AG09319 (cell line): Measurements from ENCODE around the gene DUSP8.

ENCODE experiments used
- DNase-seq: peaks from one replicate; pipeline ENCODE4 v3.0.0-alpha.2; 2010; ENCODE audit warnings: low read depth; ENCODE audit errors: extremely low read depth
- CTCF ChIP-seq: IDR thresholded peaks from 2 replicates; pipeline ENCODE4 v1.5.1; 2011; ENCODE audit warnings: low read depth, mild to moderate bottlenecking, inconsistent platforms, low read length, moderate library complexity

DUSP8 gene

GRCh38 chr11:1529286-1529685 lies 42.8 kb downstream of the DUSP8 start:
- DNase-seq = no peak
- TF ChIP-seq CTCF = no peak

DNA sequence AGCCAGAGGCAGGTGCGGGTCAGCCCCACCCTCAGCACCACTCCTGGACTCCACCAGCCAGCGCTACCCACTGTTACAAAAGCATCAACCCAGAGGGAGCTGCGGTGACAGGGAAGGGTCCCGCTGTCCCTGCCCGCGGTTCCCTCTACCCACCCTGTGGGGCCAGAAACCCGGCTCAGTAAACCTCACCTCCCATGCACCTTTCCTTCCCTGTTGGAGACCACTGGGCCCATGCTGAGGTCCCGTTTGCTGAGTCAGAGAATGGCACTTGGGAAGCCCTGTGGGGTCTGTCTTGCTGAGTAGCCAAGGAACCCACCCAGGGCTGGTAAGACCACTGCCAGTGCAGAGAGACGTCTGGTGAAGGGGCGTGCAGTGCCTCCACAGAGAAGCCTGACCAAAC lies 43.4 kb downstream of the DUSP8 start:
- DNase-seq = no peak
- no peak for TF ChIP-seq CTCF

DNA sequence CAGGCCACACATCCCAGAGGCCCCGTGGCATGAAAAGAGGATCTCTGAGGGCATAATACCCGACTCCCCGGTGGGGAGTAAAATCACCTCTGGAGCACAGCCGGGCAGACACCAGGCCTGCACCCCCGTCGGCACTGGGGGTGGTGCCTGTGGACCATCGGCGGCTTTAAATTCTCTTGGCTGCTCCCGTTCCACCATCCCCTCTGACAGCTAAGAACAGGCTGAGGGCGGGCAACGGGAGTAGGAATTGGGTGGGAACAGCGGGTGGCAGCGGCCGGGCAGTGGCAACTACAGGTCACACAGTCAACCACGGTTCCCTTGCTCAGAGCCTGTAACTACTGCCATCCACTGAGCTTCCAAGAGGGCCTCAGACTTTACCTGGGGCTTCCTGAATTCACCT lies 45.3 kb downstream of the DUSP8 start:
- TF ChIP-seq CTCF = no peak
- DNase-seq = no peak

- no peak for DNase-seq
- TF ChIP-seq CTCF = no peak
Observed at GRCh38 chr11:1523779-1524178, 48.3 kb downstream of the DUSP8 start.

GRCh38 chr11:1523077-1523476 lies 49.0 kb downstream of the DUSP8 start:
- DNase-seq = no peak

DNA sequence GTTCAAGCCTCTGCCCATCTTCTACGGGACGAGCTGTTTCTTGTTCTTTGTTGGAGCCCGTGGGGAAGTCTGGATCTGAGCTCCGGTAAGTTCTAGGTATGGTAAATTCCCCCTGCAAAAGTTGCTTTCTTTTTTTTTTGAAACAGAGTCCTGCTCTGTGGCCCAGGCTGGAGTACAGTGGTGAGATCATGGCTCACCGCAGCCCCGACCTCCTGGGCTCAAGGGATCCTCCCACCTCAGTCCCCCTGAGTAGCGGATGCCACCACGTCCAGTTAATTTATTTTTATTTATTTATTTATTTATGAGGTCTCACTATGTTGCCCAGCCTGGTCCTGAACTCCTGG lies 50.0 kb downstream of the DUSP8 start:
- DNase-seq = no peak
- TF ChIP-seq CTCF = no peak

More at GRCh38 chr11:1523077-1523476, 49.0 kb downstream of the DUSP8 start:
- no peak for TF ChIP-seq CTCF

DNA sequence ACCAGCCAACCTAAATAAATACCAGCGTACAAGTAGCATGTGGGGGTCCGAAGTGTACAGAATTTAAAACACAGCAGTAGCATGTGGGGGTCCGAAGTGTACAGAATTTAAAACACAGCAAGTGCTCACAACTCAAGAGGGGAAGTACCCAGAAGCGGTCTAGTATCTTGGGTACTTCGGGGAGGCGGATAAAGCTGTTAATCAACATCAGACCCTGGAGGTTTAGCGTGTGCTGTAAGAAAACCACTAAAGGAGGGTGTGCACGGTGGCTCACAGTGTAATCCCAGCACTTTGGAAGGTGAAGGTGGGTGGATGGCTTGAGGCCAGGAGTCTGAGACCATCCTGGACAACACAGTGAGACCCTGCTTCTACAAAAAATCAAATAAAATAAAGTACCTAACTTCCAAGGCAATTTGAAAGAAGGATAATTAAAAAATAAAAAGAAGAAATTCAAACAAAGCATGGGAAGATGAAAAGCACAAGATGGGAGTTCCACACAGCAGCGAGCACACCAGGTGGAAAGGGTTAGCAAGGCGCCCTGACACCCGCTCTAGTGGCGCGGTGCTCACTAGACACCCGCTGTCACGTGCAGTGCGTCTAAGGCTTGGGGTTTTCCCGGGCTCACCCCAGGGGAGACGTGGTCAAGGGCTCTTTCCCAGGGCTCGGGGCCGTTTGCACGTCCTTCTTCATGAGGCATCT lies 50.5 kb downstream of the DUSP8 start:
- no peak for DNase-seq
- no peak for TF ChIP-seq CTCF
